GM06990 (cell line): ENCODE data around the gene TNFAIP3.

Experiments used
- DNase-seq: peaks from one replicate; pipeline ENCODE4 v3.0.0-alpha.2; 2011; ENCODE audit not compliant: insufficient read length; ENCODE audit errors: extremely low read depth
- H3K27me3 ChIP-seq: replicated peaks from 2 replicates; pipeline ENCODE4 v1.6.0; 2011; ENCODE audit warnings: low read length; ENCODE audit not compliant: control insufficient read depth, insufficient read depth
- H3K36me3 ChIP-seq: 2 replicates; pipeline ENCODE4 v1.5.1; 2011; ENCODE audit warnings: low read length; ENCODE audit not compliant: control insufficient read depth, insufficient read depth
- H3K4me3 ChIP-seq: replicated peaks from 2 replicates; pipeline ENCODE4 v1.5.1; 2011; ENCODE audit warnings: low read depth, mild to moderate bottlenecking, control low read depth, low read length
- TF ChIP-seq, protein P1 (sequence below): IDR thresholded peaks from 2 replicates; pipeline ENCODE4 v1.5.1; 2011; ENCODE audit warnings: low read length, control low read depth, mild to moderate bottlenecking, inconsistent platforms; ENCODE audit not compliant: insufficient read depth, poor library complexity, severe bottlenecking

TNFAIP3 gene

DNA sequence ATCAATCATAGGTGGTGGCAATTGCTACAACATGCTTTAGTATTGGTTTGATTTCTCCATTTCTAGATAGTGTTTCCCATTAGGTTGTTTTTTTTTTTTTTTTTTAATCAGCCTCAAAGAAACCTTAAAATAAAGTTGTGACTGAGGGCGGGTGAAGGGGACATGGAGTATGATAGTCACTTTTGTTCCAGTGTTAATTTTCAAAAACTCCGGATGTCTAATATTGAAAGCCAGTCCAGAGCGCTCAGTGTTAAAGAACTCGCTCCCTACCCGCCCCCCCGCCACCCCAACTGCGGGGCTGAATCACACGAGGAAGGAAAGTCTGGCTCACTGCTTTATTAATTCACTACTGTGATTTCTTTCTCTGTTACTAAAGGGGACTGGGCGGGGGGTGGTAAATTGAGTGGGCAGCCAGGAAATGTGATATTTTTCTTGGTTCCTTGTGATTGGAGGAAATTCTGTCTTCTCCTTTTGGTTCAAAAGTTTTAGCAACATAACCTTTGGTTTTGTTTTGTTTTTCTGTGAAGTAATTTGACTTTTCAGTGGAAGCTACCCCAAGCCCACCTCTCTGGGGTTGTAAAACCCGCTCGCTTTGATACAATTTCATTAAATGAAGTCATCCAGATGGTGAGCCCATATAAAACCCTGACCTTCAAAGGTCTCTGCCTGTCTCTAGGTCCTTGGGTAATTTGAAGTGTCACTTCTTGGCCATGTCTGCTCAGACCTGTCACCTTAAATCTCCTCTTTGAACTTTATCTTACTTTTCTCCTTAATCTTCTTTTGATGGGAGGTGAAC lies 38.0 kb downstream of the TNFAIP3 start:
- TF ChIP-seq, protein P1, sequence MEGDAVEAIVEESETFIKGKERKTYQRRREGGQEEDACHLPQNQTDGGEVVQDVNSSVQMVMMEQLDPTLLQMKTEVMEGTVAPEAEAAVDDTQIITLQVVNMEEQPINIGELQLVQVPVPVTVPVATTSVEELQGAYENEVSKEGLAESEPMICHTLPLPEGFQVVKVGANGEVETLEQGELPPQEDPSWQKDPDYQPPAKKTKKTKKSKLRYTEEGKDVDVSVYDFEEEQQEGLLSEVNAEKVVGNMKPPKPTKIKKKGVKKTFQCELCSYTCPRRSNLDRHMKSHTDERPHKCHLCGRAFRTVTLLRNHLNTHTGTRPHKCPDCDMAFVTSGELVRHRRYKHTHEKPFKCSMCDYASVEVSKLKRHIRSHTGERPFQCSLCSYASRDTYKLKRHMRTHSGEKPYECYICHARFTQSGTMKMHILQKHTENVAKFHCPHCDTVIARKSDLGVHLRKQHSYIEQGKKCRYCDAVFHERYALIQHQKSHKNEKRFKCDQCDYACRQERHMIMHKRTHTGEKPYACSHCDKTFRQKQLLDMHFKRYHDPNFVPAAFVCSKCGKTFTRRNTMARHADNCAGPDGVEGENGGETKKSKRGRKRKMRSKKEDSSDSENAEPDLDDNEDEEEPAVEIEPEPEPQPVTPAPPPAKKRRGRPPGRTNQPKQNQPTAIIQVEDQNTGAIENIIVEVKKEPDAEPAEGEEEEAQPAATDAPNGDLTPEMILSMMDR = no peak
- Histone ChIP-seq H3K27me3 (no peaks in the 10 kb centered on the region), H3K4me3 (peak overlapping the region; percentile 45), H3K36me3 (no peaks in the 10 kb centered on the region)
- DNase-seq = peak; percentile 79

DNA sequence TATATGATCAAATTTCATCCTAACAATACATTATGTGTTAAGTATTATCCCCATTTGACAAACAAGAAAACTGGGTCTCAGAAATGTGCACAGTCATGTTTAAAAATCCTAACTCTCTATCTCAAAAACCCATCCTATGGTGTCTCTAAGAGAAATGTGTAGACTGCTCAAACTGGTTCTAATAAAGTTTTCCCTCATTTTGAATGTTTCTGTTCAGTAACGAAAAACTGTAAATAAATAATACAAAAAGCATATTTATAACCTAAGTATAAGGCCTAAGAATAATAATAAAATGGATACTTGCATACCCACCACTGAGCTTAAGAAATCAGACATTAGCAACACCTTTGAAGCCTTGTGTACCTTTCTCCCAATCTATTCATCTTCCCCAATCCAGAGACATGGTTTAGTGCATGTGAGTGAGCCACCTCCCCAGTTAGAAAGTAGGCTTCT lies 39.0 kb downstream of the TNFAIP3 start:
- Histone ChIP-seq H3K36me3 (no peaks in the 10 kb centered on the region), H3K4me3 (no peak overlapping the region; the same call in 1 of the 2 replicates), H3K27me3 (no peaks in the 10 kb centered on the region)
- no peak for DNase-seq
- TF ChIP-seq, protein P1 = no peak

DNA sequence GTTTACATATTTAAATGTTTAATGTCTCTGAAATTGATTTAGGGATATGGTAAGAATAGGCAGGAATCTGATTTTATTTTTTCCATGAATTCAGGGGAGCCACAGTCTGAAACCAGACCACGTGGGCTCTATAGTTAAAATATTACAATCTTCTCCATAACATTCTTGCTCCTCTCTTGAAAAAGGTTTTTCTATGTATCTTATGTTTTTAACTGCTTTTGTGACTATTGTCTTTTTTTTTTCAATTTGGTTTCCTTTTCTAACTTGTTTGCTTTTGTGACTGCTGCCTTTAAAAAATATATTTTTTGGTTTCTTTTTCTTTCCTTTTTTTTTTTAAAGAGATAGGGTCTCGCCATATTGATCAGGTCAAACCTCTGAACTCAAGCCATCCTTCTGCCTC lies 40.1 kb downstream of the TNFAIP3 start:
- Histone ChIP-seq H3K4me3 (no peak overlapping the region), H3K36me3 (no peaks in the 10 kb centered on the region), H3K27me3 (no peaks in the 10 kb centered on the region)
- TF ChIP-seq, protein P1 = no peak
- DNase-seq = no peak

DNA sequence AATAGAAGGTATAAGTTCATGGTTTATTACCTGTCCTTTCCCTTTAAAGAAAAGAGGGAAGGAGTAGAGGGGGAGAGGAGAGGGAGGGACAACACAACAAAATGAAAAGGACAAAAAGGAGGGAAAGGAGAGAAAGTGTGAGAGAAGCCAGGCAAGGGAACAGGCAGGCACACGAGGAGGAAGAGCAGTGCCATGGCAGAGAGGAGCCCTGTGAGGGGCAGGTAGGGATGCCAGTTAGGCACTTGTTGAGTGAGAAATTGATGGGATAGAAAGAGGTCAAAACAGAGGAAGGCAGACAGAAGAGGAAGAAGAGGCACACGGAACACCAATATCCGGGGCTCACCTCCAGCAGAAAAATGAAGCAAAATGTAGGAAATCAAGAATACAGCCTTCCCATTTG lies 42.5 kb downstream of the TNFAIP3 start:
- Histone ChIP-seq H3K27me3 (no peaks in the 10 kb centered on the region), H3K4me3 (no peak overlapping the region), H3K36me3 (no peaks in the 10 kb centered on the region)
- TF ChIP-seq, protein P1 = no peak
- no peak for DNase-seq

DNA sequence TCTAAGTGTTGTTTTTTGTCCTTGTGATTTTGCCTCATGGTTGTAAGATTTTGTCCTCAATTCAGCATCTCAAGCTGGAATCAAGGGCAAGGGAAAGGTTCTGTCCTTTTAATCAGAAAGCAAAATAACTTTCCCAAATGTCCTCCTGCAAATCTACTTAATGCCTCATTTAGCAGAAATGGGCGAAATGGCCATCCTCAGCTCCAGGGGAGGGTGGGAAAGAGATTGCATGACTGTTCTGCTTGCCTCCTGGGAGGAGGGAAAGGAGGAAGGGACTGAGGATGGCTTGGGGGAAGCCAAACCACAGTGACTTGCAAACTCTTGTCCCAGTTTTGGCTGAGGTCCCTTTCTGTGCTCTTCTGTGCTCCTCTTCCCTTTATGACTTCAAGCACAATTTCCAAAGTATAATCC lies 43.4 kb downstream of the TNFAIP3 start:
- Histone ChIP-seq H3K36me3 (no peaks in the 10 kb centered on the region), H3K27me3 (no peaks in the 10 kb centered on the region), H3K4me3 (no peak overlapping the region)
- no peak for DNase-seq
- TF ChIP-seq, protein P1 = no peak

DNA sequence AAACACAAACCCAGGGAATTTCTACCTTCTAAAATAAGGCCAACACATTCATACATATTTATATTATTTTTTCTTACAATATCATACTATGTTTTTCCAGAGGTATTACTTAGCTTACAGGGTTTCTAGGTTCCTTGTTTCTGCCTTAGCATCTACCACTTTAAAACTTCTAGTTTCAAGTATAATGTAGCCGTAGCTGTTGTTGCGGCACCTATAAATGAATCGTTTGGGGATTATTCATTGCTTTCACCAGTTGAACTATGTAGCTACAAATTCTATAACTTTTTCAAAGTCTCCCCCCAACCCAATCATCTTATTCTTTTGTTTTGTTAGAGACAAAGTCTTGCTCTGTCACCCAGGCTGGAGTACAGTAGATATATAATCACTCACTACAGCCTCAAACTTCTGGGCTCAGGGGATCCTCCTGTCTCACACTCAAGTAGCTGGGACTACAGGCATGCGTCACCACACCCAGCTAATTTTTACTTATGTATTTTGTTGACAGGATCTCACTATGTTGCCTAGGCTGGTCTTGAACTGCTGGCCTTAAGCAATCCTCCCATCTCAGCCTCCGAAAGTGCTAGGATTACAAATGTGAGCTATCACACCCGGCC lies 43.9 kb downstream of the TNFAIP3 start:
- Histone ChIP-seq H3K27me3 (no peaks in the 10 kb centered on the region), H3K4me3 (no peak overlapping the region), H3K36me3 (no peaks in the 10 kb centered on the region)
- DNase-seq = no peak
- TF ChIP-seq, protein P1 = no peak
